ENCODE results near the gene ATP2B3. TPM values are rescaled to one million over a fixed set of nuclear protein-coding genes. Genes with fewer than 3 reads are reported as not detected.

ATP2B3 gene
- total and polyA plus RNA-seq, 2 of the 4 experiments (the other 2 are of a cell fraction), result under 0.01 to 0.03 TPM

DNA sequence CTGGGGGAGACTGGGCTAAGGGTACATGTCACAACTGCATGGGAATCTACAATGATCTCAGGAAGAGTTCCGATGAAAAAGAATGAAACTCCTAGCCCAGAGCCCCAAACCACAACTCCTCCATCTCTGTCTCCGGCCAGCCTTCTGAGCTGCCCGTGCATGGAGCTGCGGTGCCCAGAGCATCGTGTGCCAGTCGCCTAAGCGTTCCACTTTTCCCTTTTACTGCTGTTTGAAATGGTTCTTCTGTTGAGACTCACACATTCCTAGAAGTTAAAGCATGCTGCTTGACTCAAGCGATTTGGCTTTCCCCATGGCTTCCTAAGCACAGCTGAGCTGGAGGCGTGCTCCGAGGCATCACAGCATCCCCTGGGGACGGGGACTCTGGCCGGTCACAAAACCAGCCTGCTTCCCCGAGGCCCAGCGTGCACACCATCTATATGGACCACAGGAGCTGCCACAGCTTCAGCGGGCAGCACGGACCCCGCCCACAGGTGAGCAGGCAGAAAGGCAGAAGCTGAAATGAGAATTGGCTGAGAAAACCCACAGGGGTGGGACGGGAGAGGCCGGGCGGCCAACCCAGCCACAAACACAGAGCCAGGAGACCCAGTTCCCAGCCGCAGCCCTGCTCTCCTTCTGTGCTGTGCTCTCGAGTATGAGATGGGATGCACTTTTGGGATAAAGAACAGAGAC lies 76.5 kb downstream of the ATP2B3 start:
- no peaks in the 10 kb centered on the region for H3K4me1 ChIP-seq (ENCODE audit: control insufficient read depth, insufficient read depth, low read length)
- no peak overlapping the region for H4K8ac ChIP-seq (ENCODE audit: low read depth in 2 of 2, low read length in 2 of 2)
- H3K4me2 ChIP-seq (ENCODE audit: low read depth, low read length), result no peak overlapping the region
- H2BK15ac ChIP-seq (ENCODE audit: low read depth, low read length), result no peak overlapping the region
- no peak overlapping the region for H2BK5ac ChIP-seq (ENCODE audit: low read depth, low read length, poor library complexity, severe bottlenecking)
- in situ Hi-C loops (cut with MboI; ENCODE audit: low sequenced_read_pairs), result no loop called here
- no peak overlapping the region for H3K4me3 ChIP-seq (ENCODE audit: insufficient read depth, low read depth, low read length)
- no peak overlapping the region for H3K14ac ChIP-seq (replicated peaks; ENCODE audit: low read depth, low read length)
- no peaks in the 10 kb centered on the region for H3K27me3 ChIP-seq (ENCODE audit: control insufficient read depth, insufficient read depth, low read length)
- peaks cover 6 to 22% of the 10 kb centered on the region in 2 experiments; a peak in 3 of 4 replicates for H3K79me1 ChIP-seq (ENCODE audit: low read depth in 1 of 2, low read length in 2 of 2)
- no peak for ATAC-seq (ENCODE audit: low read depth)
- dilution Hi-C loops (cut with HindIII; ENCODE audit: low sequenced_read_pairs, unreplicated experiment), result no loop called here
- no peak overlapping the region for H3K27ac ChIP-seq (ENCODE audit: insufficient read depth, low read length)
- no peak overlapping the region for H2AFZ ChIP-seq (replicated peaks; ENCODE audit: low read length, poor library complexity)
- no peak overlapping the region for H2AK5ac ChIP-seq (ENCODE audit: low read depth, low read length)
- peaks cover 2% of the 10 kb centered on the region; the same call in 1 of the 2 replicates for H3K9me3 ChIP-seq (ENCODE audit: control insufficient read depth, insufficient read depth, low read length)
- no peak for TF ChIP-seq RCOR1 (IDR thresholded peaks at IDR 0.05; ENCODE audit: insufficient replicate concordance, low read length)
- TF ChIP-seq NFE2L2 (IDR thresholded peaks at IDR 0.05; ENCODE audit: low read depth, low read length), result no peak
- TF ChIP-seq, protein P1, sequence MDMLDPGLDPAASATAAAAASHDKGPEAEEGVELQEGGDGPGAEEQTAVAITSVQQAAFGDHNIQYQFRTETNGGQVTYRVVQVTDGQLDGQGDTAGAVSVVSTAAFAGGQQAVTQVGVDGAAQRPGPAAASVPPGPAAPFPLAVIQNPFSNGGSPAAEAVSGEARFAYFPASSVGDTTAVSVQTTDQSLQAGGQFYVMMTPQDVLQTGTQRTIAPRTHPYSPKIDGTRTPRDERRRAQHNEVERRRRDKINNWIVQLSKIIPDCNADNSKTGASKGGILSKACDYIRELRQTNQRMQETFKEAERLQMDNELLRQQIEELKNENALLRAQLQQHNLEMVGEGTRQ (IDR thresholded peaks at IDR 0.05; ENCODE audit: low read depth, low read length), result no peak
- no peak overlapping the region for H4K91ac ChIP-seq (ENCODE audit: insufficient read depth, low read depth, low read length)
- H3K4ac ChIP-seq (ENCODE audit: low read depth, low read length), result no peak overlapping the region
- H3K56ac ChIP-seq (ENCODE audit: extremely low read depth, insufficient read depth, low read length), result no peak overlapping the region
- no peak overlapping the region for H3K18ac ChIP-seq (ENCODE audit: low read depth, low read length)
- ChIA-PET CTCF (no interaction called here), POLR2A (ENCODE audit: unreplicated experiment) (no interaction called here)
- 78% methylated on average over 7 of the region's 22 CpGs; no CpG with 5 or more reads in 1 of the 2 experiments for WGBS, 2 experiments (ENCODE audit: extremely low coverage in 2 of 2, insufficient read length in 1 of 2)
- DNase-seq, result no peak
- no peak overlapping the region for H2AK9ac ChIP-seq (replicated peaks; ENCODE audit: low read depth, low read length, poor library complexity)
- no peak overlapping the region for H3K23ac ChIP-seq (ENCODE audit: low read depth, low read length)
- H3K9ac ChIP-seq (ENCODE audit: low read depth, low read length), result no peak overlapping the region
- no peak overlapping the region for H4K5ac ChIP-seq (ENCODE audit: low read depth, low read length)
- H3K9me1 ChIP-seq (ENCODE audit: insufficient read depth, low read length), result no peaks in the 10 kb centered on the region
- intact Hi-C loops (cut with micrococcal nuclease), result no loop called here
- peaks cover 20% of the 10 kb centered on the region; the same call in 1 of the 2 replicates for H4K20me1 ChIP-seq (ENCODE audit: insufficient read depth, low read length)
- no peak overlapping the region for H2BK120ac ChIP-seq (ENCODE audit: low read depth, low read length)
- H2BK20ac ChIP-seq (ENCODE audit: low read depth, low read length), result no peak overlapping the region
- H3K36me3 ChIP-seq (ENCODE audit: control insufficient read depth, insufficient read depth, low read length), result peaks cover 17% of the 10 kb centered on the region
- no TSS peak for BruUV-seq (replicated peaks)
